Fibroblast of gingiva (primary cell): Measurements from ENCODE around the gene SLC6A6.
"Not testable (repeated sequence)": the region's sequence is repeated elsewhere in the genome, so short reads cannot be mapped to it uniquely, and the experiment has no call there.

Experiments used
- DNase-seq: peaks from one replicate; pipeline ENCODE4 v3.0.0-alpha.2; 2011; ENCODE audit warnings: low read depth

SLC6A6 gene

DNA sequence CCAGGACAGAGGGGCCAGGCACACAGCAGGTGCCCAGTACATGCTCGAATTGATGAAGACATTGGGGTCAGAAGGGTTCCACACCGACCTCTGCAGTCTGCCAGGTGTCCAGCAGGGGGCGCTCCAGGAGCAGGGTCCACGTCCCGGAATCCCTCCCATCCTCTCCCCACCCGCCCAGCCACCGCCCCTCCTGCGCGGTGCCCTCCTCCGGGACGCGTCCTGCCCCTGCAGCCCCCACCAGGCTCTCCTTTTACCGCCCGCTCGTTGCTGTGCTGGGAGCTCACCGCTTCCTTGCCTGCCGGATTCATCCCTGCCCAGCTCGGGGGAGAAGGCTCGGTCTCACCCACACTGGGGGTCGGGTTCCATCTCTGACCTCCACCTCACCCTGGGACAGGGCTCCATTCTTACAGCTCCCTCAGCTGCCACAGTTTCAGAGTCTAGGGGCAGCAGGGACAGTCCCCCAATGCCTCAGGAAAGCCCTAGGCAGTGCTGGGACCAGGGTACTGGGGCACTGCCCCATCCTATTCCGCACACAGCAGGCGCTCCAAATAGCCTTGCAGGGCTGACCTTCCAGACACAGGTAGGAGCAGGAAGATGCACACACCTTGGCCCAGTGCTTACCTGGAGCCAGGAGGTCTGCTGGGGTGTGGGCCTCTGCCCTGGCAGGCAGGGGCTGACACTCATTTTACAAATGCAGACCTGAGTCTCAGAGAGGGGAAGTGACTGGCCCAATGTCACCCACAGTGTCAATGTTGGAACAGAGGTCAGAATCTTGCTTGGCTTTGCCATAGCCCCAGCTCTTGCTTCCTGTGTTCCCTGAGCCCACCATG is 106.8 kb downstream of the SLC6A6 start:
- no peak for DNase-seq

DNA sequence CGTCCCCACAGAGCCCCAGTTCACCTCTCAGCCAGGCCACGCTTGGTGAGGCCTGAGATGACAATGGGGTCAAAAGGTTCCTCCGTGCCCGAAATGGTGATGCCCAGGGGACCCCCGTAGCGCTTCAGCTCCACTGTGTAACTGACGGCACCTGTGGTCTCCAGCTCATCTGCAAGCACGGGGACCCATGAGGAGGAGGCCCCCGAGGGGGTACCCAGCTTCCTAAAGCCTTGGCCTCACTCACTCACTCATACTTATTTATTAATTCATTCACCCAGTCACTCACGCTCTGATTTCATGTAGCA is 107.3 kb downstream of the SLC6A6 start:
- DNase-seq, result no peak

DNA sequence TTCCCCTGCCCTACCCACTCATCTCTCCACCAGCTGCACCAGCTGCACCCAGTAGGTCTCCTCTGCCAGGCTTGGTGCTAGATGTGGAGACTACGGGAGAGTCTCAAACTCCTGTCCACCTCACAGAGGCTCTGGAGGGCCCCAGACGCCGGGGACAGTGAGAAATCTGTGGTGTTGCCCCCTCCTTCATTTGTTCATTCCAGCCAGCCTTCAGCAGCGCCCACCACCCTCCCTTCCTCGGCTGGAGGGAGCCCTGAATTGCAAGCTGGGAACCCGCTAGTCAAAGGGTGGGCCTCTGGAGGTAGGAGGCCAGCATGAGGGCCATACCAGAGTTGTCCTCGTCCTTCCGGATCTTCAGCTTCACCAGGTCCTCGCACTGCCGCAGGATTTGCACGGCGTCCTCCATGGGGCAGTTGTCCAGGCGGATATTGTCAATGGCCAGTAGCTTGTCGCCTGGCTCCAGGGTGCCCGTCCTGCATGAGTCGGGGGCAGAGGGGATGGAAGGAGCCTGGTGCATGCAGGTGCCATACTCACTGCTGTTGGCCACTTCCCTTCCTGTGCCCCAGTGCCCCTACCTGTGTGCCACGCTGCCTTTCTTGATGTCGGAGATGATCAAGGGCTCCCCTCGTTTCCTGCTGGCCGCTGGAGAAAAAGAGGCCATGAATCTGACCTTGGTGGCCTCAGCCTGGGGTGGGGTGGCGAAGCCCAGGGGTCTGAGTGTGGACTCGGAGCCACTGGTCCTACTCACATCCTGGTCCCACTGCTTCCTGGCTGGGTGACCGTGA is 108.6 kb downstream of the SLC6A6 start:
- DNase-seq, result no peak

DNA sequence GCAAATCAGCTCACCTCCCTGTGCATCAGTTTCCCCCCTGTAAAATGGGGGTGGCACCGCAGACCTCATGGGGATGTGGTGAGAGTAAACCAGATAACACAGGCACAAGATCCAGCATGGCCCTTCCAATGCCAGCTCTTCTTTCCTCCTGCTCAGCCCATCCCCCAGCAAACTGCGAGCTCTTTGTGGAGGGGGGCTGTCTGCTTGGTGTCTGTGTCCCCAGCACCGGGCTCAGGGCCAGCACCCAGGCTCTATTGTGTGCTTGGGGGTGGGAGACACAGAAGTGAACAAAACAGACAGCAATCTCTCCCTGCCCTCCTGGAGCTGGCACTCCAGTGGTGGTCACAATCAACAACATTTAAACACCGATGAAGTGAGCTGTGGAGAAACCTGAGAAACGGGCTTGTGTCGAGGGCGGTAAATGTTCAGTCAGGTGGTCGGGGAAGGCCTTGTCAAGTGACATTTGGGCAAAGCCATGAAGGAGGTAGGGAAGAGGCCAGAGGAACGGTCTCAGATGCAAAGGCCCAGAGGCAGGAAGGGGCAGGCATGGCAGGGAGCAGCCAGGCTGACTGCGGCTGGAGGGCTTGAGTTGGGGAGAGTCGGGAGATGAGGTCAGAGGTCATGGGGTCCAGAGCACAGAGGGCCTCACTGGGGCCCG is 109.3 kb downstream of the SLC6A6 start:
- no peak for DNase-seq

DNA sequence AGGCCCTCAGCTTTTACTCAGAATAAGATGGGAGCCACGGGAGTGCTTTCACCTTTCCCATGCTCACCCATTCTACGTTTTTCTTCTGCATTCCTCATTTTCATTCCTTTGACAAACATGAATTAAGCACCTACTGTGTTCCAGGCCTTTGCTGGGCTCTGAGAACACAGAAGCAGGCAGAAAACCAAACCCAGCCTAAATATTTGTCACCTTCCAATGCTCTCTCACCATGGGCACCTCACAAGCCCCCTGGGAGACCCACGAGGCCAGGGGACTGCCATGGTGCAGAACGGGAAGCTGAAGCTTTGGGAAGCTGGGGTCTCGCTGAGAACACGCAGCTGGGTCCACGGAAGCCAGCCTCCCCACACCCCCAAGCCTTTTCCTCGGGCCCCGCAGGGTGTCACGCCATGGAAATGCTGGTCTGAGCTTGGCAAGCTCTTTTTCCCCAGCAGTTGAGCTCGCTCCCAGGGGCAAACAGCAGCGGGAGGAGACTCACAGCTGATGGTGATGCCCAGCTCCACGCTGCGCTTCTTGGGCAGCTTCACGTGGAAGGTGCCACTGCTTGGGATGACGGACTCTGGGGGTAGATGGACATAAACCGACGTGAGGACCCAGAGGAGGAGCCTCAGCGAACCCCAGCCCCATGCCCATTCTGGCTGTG is 110.0 kb downstream of the SLC6A6 start:
- no peak for DNase-seq

DNA sequence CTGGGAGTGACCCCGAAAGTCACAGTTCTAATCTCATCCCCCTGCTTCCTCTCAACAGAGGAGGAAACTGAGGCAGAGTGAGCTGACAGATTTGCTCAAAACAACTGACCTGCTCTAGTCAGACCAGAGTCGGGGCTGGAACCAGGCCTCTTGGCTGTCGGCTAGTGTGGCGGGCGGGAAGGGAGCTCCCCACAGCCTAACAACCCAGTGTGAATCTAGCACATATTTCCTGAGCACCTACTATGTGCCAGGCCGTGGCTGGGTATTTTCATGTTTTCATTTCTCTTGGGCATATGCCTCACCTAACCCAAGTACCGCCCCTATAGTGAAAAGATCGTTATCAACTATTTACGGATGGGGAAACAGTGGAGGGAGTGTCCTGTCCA is 110.5 kb downstream of the SLC6A6 start:
- DNase-seq, result no peak

DNA sequence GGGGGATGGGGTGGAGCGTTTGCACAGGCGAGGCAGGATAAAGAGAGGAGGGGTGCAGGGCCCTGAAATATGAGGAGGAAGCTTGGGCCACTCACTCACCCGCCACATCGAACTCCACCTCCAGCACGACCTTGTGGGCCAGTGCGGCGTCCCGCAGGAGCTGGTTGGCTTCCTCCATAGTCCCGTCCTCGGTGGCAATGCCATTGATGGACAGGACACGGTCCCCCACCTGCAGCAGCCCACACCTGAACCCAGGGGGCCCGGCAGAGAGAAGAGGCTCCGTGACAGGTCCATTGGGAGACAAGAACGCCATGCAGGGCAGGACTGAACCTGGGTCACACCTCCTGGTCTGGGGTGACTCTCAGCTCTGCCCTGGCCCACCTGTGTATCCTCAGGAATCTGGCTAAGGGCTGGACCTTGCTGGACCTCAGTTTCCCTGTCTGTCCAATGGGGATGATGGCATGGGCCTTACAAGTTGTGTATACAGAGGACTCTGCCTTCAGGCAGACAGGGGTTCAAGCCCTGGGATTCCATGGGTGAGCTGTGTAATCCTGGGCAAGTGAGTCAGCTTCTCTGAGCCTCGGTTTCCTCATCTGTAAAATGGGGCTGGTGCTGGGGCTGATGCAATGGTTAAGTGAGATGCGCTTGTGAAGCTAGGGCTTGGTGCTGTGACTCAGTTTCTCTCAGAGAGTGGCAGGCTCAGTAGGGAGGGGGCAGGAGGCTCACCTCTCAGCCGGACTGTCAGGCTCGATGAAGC is 111.3 kb downstream of the SLC6A6 start:
- DNase-seq, result no peak

DNA sequence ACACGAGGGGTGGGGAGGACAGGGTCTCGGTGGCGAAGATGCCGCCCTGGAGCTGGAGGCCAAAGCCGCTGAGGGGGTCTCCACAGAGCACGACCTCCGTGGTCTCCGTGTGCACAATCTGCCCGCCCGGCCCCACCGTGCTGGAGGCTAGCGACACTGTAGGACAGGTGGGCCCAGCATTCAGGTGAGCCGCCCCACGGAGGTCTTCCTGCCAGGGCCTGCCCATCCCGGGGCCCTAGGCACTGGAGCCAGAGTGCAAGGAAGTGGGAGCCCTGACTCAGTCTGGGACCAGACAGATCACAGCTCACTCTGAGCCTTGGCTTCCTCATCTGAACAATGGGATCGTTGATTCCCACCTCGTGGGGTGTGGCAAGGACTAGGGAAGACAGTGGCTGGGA is 111.9 kb downstream of the SLC6A6 start:
- no peak for DNase-seq

DNA sequence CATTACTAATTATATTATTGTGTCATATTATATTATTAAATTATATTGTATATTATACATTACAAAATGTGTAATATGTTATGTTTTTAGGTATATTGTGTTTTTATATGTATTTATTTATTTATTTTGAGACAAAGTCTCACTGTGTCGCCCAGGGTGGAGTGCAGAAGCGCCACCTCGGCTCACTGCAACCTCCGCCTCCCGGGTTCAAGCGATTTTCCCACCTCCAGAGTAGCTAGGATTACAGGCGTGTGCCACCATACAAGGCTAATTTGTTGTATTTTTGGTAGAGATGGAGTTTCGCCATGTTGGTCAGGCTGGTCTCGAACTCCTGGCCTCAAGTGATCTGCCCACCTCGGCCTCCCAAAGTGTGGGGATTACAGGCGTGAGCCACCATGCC is 113.1 kb downstream of the SLC6A6 start:
- DNase-seq, result not testable (repeated sequence)

DNA sequence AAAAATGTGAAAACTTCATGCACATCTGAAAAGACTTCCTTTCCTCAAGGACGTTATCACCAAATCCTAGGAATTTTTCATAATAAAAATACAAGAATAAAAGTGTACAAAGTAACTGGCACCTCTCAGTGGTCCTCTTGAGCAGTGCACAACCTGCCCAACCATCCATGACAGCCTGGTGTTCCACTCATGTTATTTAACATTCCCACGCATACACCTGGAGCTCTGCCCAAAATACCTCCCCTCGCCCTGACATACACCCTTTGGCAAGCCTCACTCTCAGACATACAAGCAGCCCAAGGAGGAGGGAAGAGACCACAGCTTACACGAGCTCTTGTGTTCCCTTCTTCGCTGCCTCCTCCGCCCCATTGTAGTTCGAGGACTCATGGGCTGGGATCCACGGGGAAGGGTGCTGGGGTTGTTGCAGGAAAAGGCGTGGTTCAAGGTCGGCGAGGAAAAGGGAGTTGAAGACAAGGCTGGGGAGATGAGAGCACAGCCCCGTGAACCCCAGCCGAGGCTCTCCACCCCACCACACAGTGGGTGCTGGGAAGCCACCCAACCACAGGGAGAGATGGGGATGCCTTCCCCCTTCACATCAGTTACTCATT is 114.4 kb downstream of the SLC6A6 start:
- DNase-seq, result no peak

DNA sequence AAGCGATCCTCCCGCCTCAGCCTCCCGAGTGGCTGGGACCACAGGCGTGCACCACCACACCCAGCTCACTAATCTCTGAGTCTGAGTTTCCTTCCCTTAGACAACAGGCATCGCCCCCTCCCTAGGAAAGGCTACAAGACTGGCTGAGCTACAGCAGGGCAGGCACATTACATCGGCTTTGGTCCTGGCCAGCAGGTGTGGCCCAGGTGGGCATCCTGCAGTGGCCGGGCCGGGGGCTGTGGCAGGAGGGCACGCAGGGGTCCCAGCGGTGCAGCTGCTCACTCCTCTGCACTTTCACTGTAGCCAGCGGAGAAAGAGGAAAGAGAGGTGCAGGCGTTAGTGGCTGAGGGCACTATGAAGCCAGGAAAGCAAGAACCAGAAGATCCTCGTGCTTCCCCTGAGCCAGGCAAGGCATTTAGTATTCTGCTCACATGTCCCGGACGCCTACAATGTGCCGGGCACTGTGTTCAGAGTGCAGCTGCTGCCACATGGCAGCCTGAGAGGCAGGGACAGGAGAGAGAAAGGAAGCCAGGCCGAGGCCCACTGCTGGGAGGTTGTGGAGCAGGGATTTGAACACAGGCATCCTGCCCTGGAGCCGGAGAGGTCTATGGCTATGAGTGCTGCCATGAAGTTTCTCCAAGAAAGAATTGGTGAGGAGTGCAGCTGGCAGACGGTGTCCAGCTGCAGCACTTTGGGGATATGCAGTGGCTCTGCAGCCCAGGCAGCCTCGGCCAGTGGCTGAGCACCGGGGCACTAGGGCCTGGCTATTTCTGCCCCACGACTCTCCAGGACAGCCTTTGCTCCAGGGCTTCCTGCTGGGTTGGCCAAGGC is 115.4 kb downstream of the SLC6A6 start:
- DNase-seq, result no peak

DNA sequence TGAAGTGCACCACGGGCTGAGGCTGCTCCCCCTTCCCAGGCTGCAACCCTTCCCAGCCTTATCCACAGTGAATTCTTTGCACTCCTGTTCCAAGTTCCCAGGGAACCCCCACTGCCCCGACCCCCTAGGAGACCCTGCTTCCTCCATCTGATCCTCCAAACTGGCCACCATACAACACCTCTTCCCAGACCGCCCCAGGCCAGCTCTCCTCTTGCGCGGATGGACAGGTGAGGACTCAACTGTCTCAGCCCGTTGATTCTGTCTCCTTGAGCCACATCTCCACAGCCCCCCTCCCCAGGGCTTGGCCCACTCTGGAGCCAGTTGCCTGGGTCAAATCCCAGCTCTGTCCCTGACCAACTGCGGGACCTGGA is 116.0 kb downstream of the SLC6A6 start:
- DNase-seq, result no peak

DNA sequence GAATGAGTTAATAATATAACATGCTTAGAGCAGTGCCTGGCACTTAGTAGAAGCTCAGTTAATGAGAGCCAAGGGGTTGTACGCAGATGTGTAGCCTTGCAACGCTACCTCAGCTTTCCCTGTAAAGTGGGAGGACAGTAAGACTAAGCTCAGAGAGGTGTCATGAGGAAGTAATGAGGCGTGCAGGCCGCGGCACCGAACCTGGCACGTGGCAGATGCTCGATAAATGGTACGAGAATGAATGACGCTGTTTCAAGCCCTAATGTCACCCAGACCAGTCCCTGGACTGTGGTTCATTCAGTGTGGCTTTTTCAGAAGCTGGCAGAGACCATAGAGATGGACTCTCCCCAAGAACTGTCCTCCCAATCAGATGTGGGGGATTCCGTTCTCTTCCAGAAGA is 116.5 kb downstream of the SLC6A6 start:
- DNase-seq, result no peak

DNA sequence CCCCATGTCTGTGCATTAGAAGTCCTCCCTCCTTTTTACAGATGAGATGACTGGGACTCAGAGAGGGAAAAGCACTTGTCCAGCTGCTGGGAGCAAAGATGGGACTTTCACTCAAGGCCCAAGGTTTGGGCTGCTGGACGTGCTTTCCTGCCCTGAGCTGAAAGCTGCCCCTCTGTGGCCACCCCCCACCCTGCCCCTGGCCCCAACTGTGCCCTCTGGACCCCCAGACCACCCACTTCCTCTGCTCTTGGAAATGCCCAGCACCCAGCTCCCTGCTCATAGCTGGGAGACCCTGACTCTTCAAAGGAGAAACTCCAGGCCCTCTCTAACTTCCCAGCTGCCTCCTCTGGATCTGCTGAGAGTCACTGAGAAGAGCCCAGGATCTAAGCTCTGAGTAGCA is 117.0 kb downstream of the SLC6A6 start:
- no peak for DNase-seq

DNA sequence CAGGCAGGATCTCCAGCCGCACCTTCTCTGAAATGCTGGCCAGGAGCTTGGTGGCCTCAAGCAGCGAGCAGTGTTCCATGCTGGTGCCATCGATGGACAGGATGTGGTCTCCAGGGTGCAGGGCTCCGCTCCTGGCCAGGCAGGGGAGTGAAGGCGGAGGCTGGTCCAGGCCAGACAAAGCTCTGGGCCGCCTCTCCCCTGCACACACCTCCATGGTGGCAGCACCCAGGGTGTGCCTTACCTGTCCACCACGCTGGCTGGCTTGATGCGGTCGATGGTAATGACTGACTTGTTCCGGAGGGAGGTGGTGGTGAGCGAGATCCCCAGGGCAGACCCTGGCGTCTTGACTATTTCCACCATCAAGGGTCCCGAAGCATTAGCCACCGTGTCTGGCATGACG is 117.7 kb downstream of the SLC6A6 start:
- no peak for DNase-seq

DNA sequence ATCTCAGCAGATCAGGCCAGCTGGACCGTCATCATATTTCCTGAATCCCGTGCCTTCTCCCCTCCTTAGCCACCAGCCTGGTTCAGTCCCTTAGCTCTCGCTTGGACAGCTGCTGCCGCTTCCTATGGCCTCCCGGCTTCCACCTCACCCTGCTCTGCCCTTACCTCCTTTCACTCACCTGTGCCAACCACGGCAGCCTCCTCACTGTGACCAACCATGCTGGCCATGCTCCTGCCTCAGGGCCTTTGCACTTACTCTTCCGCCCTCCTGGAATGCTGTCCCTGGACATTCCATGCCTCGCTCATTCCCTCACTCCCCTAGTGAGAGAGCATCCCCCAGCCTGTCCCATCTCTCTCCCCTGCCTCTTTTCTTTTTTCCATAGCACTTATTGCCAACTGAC is 118.6 kb downstream of the SLC6A6 start:
- no peak for DNase-seq

DNA sequence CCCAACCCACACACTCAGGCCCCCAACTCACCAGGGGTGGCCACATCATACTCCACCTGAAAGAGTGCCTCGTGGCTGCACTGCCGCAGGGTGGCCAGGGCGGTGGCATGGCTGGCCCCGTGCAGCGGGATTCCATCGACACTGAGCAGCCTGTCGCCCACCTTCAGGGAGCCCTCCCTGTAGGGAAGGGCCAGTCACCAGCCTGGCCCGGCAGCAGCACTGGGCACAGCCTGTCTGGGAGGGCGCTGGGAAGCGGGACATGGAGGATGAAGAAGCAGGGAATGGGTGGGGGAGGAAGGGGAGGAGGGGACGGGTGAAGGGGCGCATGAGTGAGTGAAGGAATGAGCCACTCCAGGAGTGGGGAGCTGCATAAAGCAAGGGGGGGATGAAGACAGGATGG is 119.2 kb downstream of the SLC6A6 start:
- no peak for DNase-seq

DNA sequence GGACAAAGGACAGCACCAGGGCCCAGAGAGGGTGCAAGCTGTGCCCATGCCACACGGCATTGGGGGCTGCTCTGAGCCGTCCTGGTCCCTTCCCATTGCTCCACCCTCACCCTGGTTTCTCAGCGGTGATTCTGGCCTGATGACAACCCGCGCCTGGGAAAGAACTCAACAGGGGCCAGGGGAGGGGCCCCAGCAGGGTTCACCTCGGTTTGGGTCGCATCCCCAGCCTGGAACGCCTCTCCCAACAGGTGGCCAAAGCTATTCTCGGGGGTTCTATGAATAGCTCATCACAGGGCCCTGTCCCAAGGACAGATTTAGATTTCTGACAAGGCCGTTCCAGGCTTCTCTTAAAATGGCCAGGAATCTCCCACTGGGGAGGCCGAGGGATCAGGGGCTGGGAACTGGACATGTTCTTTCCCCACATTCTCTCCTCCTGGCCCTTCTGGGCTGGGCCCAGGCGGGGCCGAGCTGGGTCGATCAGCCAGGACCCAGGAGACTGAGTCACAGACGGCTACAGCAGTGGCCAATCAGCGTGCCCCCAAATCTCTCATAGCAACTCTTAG is 119.8 kb downstream of the SLC6A6 start:
- no peak for DNase-seq

DNA sequence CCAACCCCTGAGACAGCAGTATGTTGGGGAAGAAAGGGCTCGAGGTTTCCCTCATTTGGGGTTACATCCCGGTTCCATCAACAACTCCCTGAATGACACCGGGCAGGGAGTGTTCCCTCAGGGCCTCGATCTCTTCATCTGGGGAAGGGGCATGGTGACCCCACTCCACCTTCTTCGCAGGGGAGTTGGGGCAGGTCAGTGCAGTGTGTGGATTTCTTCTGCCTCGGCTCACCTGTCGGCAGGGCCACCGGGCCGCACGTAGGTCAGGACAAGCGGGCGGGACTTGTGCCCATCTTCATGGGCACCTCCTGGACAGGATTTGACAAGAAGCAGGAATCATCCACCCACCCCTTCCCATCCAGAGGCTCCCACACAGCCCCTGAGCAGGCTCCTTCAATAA is 120.4 kb downstream of the SLC6A6 start:
- no peak for DNase-seq

DNA sequence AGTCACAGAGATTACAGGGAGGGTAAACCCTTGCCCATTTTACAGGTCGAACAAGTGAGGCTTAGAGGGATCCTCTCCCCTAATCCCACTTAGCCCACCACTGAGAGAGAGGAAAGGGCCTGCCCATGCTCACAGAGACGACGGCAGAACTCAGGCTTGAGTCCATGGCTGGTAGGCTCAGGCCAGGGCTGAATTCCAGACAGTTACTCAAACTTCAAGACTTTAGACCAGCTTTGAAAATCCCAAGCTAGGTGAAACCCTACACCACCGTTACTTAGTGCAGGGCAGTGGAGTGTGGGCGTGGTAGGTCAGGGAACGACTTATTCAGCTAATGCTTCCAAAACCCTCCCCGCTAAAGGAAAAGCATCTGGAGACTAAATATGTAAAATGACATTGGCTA is 121.4 kb downstream of the SLC6A6 start:
- DNase-seq, result peak; percentile 9
